MM.1S (cell line): Measurements from ENCODE around the gene KCNMA1.

ENCODE experiments used
- DNase-seq: peaks from one replicate; pipeline ENCODE4 v3.0.0-alpha.2; 2015
- H2AFZ ChIP-seq: fragments of 300-600 bp; sonication (generic); 2 replicates; pipeline ENCODE4 v1.6.0; 2016; ENCODE audit warnings: antibody characterized with exemption, low read length
- H3F3A ChIP-seq: fragments of 300-600 bp; sonication (generic); 2 replicates; pipeline ENCODE4 v1.6.1; 2016; ENCODE audit warnings: mild to moderate bottlenecking, antibody characterized with exemption, low read length, moderate library complexity, mixed read lengths; ENCODE audit not compliant: insufficient read depth
- H3K27ac ChIP-seq: fragments of 300-600 bp; sonication (generic); 2 replicates; pipeline ENCODE4 v1.5.1; 2016; ENCODE audit warnings: mild to moderate bottlenecking, low read length
- H3K27me3 ChIP-seq: fragments of 300-600 bp; sonication (generic); replicated peaks from 2 replicates; pipeline ENCODE4 v1.6.0; 2016; ENCODE audit warnings: low read length; ENCODE audit not compliant: insufficient read depth
- H3K36me3 ChIP-seq: fragments of 300-600 bp; sonication (generic); replicated peaks from 2 replicates; pipeline ENCODE4 v1.6.1; 2016; ENCODE audit warnings: mild to moderate bottlenecking, low read length, mixed read lengths; ENCODE audit not compliant: insufficient read depth
- H3K4me1 ChIP-seq: fragments of 300-600 bp; sonication (generic); 2 replicates; pipeline ENCODE4 v1.6.1; 2016; ENCODE audit warnings: low read length, mixed read lengths
- H3K4me2 ChIP-seq: fragments of 300-600 bp; sonication (generic); 2 replicates; pipeline ENCODE4 v1.6.0; 2016; ENCODE audit warnings: low read depth, low read length
- H3K4me3 ChIP-seq: fragments of 300-600 bp; sonication (generic); 2 replicates; pipeline ENCODE4 v1.5.1; 2016; ENCODE audit warnings: low read length, mixed read lengths
- H3K79me2 ChIP-seq: fragments of 300-600 bp; sonication (generic); 2 replicates; pipeline ENCODE4 v1.6.1; 2016; ENCODE audit warnings: mixed run types, low read length, mixed read lengths
- H3K9ac ChIP-seq: fragments of 300-600 bp; sonication (generic); 2 replicates; pipeline ENCODE4 v1.6.1; 2016; ENCODE audit warnings: low read length, mixed read lengths
- H3K9me2 ChIP-seq: fragments of 300-600 bp; sonication (generic); replicated peaks from 2 replicates; pipeline ENCODE4 v1.6.1; 2016; ENCODE audit warnings: mild to moderate bottlenecking, low read length, mixed read lengths; ENCODE audit not compliant: insufficient read depth
- H3K9me3 ChIP-seq: fragments of 300-600 bp; sonication (generic); replicated peaks from 2 replicates; pipeline ENCODE4 v1.6.1; 2016; ENCODE audit warnings: mild to moderate bottlenecking, low read length, mixed read lengths; ENCODE audit not compliant: insufficient read depth
- H4K20me1 ChIP-seq: fragments of 300-600 bp; sonication (generic); 2 replicates; pipeline ENCODE4 v1.6.1; 2016; ENCODE audit warnings: mild to moderate bottlenecking, low read length, moderate library complexity, mixed read lengths; ENCODE audit not compliant: insufficient read depth
- CTCF ChIP-seq: fragments of 300-600 bp; sonication (generic); IDR thresholded peaks from 2 replicates; pipeline ENCODE4 v1.5.1; 2016; ENCODE audit warnings: antibody characterized with exemption, low read length, mixed read lengths
- EZH2 ChIP-seq: fragments of 300-600 bp; sonication (generic); optimal IDR thresholded peaks from 2 replicates; pipeline ENCODE3; 2017; ENCODE audit warnings: low read depth, mild to moderate bottlenecking, antibody characterized with exemption, low read length, mixed read lengths
- EZH2phosphoT487 ChIP-seq: fragments of 300-600 bp; sonication (generic); IDR thresholded peaks from 2 replicates; pipeline ENCODE4 v1.6.1; 2018; ENCODE audit warnings: antibody characterized with exemption, low read length

Gene KCNMA1

GRCh38 chr10:77172086-77172485, 465.5 kb downstream of the KCNMA1 start:
- H3K27me3 ChIP-seq, result no peaks in the 10 kb centered on the region
- H3K9ac ChIP-seq, result no peak overlapping the region
- peaks cover 27% of the 10 kb centered on the region for H3F3A ChIP-seq
- TF ChIP-seq EZH2, result no peak
- no peak for TF ChIP-seq CTCF
- no peak for TF ChIP-seq EZH2phosphoT487
- H3K9me3 ChIP-seq, result no peaks in the 10 kb centered on the region
- H3K4me3 ChIP-seq, result no peak overlapping the region
- H3K4me1 ChIP-seq, result peaks cover 30% of the 10 kb centered on the region
- H3K9me2 ChIP-seq, result no peaks in the 10 kb centered on the region
- H3K27ac ChIP-seq, result no peak overlapping the region
- DNase-seq, result no peak
- H3K36me3 ChIP-seq, result no peaks in the 10 kb centered on the region
- no peaks in the 10 kb centered on the region for H3K79me2 ChIP-seq
- H4K20me1 ChIP-seq, result no peaks in the 10 kb centered on the region
- no peak overlapping the region for H2AFZ ChIP-seq
- no peak overlapping the region for H3K4me2 ChIP-seq

- no peak overlapping the region for H3K27ac ChIP-seq
- H4K20me1 ChIP-seq, result no peaks in the 10 kb centered on the region
- TF ChIP-seq EZH2phosphoT487 (no peak), EZH2 (no peak), CTCF (no peak)
Observed at GRCh38 chr10:77168861-77169260, 468.7 kb downstream of the KCNMA1 start.

GRCh38 chr10:77168161-77168560, 469.4 kb downstream of the KCNMA1 start:
- no peak overlapping the region for H2AFZ ChIP-seq
- DNase-seq, result no peak
- no peaks in the 10 kb centered on the region for H3K9me2 ChIP-seq
- no peaks in the 10 kb centered on the region for H4K20me1 ChIP-seq
- H3K27ac ChIP-seq, result no peak overlapping the region
- H3K36me3 ChIP-seq, result no peaks in the 10 kb centered on the region
- no peaks in the 10 kb centered on the region for H3K79me2 ChIP-seq
- H3K4me2 ChIP-seq, result no peak overlapping the region
- no peaks in the 10 kb centered on the region for H3K27me3 ChIP-seq
- H3K4me3 ChIP-seq, result no peak overlapping the region
- H3F3A ChIP-seq, result no peaks in the 10 kb centered on the region
- no peak for TF ChIP-seq EZH2phosphoT487
- no peak for TF ChIP-seq EZH2
- TF ChIP-seq CTCF, result no peak
- H3K9me3 ChIP-seq, result no peaks in the 10 kb centered on the region
- H3K9ac ChIP-seq, result no peak overlapping the region
- H3K4me1 ChIP-seq, result no peaks in the 10 kb centered on the region; the same call in 1 of the 2 replicates

More at GRCh38 chr10:77168861-77169260, 468.7 kb downstream of the KCNMA1 start:
- H3K9me2 ChIP-seq, result no peaks in the 10 kb centered on the region
- H3K9ac ChIP-seq, result no peak overlapping the region
- no peaks in the 10 kb centered on the region for H3K79me2 ChIP-seq
- H3K36me3 ChIP-seq, result no peaks in the 10 kb centered on the region
- H3K4me3 ChIP-seq, result no peak overlapping the region
- no peak for DNase-seq
- no peak overlapping the region for H3K4me2 ChIP-seq
- H3F3A ChIP-seq, result no peaks in the 10 kb centered on the region
- no peak overlapping the region for H2AFZ ChIP-seq
- H3K27me3 ChIP-seq, result no peaks in the 10 kb centered on the region
- H3K4me1 ChIP-seq, result no peaks in the 10 kb centered on the region; the same call in 1 of the 2 replicates
- no peaks in the 10 kb centered on the region for H3K9me3 ChIP-seq
